Measurements from ENCODE around the gene FBXL19. TPM values are rescaled to one million over a fixed set of nuclear protein-coding genes. Genes with fewer than 3 reads are reported as not detected.
A peak's percentile ranks its signal among the peaks of the same experiment; 100 is the strongest.

Gene FBXL19
- total and polyA plus RNA-seq, 2 of the 13 experiments (the other 11 are each of a cell fraction or from before 2014, with no cell fraction given): 6.0 to 13.7 TPM

DNA sequence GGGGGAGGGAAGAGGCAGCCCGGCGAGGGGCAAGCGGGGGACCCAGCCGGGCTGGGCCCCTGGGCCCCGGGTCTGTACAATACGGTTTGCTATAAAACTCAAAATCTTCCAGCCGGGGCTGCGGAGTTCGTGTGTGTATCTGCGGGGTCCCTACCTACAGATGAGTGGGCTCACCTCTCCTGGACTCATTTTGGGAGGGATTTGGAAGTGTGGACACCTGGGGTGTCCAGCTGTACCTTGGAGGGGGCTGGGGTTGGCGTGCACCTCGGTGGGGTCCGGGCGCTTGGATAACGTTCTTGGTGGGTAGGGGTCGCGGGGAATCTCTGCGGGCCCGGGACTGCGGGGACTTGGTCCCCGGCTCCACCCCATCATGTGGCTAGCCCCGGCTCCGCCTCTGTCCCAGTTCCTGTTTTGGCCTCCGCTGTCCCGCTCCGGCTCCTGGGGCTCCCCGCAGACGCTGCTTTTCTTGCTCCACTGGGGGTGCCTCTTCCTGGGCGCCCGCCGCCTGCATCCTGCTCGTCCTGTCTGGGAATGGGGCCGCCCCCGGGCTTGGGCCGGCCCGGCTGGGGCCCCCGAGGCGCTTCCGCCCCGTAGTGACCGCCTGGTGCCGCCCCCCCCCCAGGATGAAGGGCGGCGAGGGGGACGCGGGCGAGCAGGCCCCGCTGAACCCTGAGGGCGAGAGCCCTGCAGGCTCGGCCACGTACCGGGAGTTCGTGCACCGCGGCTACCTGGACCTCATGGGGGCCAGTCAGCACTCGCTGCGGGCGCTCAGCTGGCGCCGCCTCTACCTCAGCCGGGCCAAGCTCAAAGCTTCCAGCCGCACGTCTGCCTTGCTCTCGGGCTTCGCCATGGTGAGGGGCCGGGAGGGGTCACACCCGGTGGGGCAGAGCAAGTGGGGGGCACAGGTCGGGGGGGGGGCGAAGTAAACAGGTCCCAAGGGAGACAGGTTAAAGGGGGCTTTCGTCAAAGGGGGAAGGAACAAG is 25.6 kb downstream of the FBXL19 start, which contains the start of gene ORAI3 (continued):
- TF ChIP-seq ZBTB3 (CRISPR knock-in tag; IDR thresholded peaks at IDR 0.05; ENCODE audit: borderline replicate concordance, low read depth): peak; percentile 16; the same call in 1 of the 2 replicates
- no peak for TF ChIP-seq RBAK (CRISPR knock-in tag; IDR thresholded peaks at IDR 0.05)
- TF ChIP-seq ZNF207 (IDR thresholded peaks at IDR 0.05; ENCODE audit: borderline replicate concordance): no peak
- TF ChIP-seq ARNT2 (CRISPR knock-in tag; IDR thresholded peaks at IDR 0.05; ENCODE audit: low read depth): peak; percentile 92
- no peak for TF ChIP-seq HDAC6 (IDR thresholded peaks at IDR 0.05; ENCODE audit: low read depth, low read length)
- no peak for TF ChIP-seq GATA4 (IDR thresholded peaks at IDR 0.05; ENCODE audit: borderline replicate concordance, low read depth)
- peak; percentile 34; the same call in 1 of the 2 replicates for TF ChIP-seq ZNF891 (CRISPR knock-in tag; IDR thresholded peaks at IDR 0.05)
- peak; percentile 51 for TF ChIP-seq SRSF4 (IDR thresholded peaks at IDR 0.05; ENCODE audit: low read depth, low read length, poor library complexity, severe bottlenecking)
- TF ChIP-seq, protein P1, sequence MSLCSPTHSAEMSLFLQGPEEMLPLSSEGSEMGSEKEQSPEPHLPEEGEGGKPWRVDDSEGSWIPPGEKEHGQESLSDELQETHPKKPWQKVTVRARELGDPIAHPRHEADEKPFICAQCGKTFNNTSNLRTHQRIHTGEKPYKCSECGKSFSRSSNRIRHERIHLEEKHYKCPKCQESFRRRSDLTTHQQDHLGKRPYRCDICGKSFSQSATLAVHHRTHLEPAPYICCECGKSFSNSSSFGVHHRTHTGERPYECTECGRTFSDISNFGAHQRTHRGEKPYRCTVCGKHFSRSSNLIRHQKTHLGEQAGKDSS (CRISPR knock-in tag; IDR thresholded peaks at IDR 0.05; ENCODE audit: borderline replicate concordance, low read depth): no peak; the same call in 1 of the 2 replicates
- no peak for TF ChIP-seq MTA3 (CRISPR knock-in tag; IDR thresholded peaks at IDR 0.05)
- TF ChIP-seq ZNF839 (CRISPR knock-in tag; IDR thresholded peaks at IDR 0.05; ENCODE audit: borderline replicate concordance): no peak
- no peak for TF ChIP-seq ESRRA (CRISPR knock-in tag; IDR thresholded peaks at IDR 0.05; ENCODE audit: low read depth)
- TF ChIP-seq ZNF83 (CRISPR knock-in tag; IDR thresholded peaks at IDR 0.05; ENCODE audit: borderline replicate concordance): no peak
- no peak for TF ChIP-seq ZNF564 (CRISPR knock-in tag; IDR thresholded peaks at IDR 0.05)
- no peak for TF ChIP-seq ZNF33A (CRISPR knock-in tag; IDR thresholded peaks at IDR 0.05; ENCODE audit: borderline replicate concordance)
- 0 out of 2 replicates have a peak, but pooled peaks have one; percentile 20 for TF ChIP-seq FOXJ3 (CRISPR knock-in tag; IDR thresholded peaks at IDR 0.05; ENCODE audit: borderline replicate concordance)
- TF ChIP-seq, protein P2, sequence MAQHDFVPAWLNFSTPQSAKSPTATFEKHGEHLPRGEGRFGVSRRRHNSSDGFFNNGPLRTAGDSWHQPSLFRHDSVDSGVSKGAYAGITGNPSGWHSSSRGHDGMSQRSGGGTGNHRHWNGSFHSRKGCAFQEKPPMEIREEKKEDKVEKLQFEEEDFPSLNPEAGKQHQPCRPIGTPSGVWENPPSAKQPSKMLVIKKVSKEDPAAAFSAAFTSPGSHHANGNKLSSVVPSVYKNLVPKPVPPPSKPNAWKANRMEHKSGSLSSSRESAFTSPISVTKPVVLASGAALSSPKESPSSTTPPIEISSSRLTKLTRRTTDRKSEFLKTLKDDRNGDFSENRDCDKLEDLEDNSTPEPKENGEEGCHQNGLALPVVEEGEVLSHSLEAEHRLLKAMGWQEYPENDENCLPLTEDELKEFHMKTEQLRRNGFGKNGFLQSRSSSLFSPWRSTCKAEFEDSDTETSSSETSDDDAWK (CRISPR knock-in tag; IDR thresholded peaks at IDR 0.05): no peak
- no peak for TF ChIP-seq HOXA7 (CRISPR knock-in tag; IDR thresholded peaks at IDR 0.05)
- TF ChIP-seq, protein P3, sequence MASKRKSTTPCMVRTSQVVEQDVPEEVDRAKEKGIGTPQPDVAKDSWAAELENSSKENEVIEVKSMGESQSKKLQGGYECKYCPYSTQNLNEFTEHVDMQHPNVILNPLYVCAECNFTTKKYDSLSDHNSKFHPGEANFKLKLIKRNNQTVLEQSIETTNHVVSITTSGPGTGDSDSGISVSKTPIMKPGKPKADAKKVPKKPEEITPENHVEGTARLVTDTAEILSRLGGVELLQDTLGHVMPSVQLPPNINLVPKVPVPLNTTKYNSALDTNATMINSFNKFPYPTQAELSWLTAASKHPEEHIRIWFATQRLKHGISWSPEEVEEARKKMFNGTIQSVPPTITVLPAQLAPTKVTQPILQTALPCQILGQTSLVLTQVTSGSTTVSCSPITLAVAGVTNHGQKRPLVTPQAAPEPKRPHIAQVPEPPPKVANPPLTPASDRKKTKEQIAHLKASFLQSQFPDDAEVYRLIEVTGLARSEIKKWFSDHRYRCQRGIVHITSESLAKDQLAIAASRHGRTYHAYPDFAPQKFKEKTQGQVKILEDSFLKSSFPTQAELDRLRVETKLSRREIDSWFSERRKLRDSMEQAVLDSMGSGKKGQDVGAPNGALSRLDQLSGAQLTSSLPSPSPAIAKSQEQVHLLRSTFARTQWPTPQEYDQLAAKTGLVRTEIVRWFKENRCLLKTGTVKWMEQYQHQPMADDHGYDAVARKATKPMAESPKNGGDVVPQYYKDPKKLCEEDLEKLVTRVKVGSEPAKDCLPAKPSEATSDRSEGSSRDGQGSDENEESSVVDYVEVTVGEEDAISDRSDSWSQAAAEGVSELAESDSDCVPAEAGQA (IDR thresholded peaks at IDR 0.05; ENCODE audit: low read depth): no peak
- TF ChIP-seq, protein P3 (CRISPR knock-in tag; IDR thresholded peaks at IDR 0.05; ENCODE audit: borderline replicate concordance): peak; percentile 91; the same call in 1 of the 2 replicates

All from HepG2 (cell line).